Loucy (cell line): Measurements from ENCODE around the gene TSPAN4.

ENCODE experiments used
- CTCF ChIP-seq: fragments of 200-600 bp; sonication (generic); conservative IDR thresholded peaks from 2 replicates; pipeline ENCODE4 v1.5.1; 2014; ENCODE audit warnings: mild to moderate bottlenecking, antibody characterized with exemption, low read length
- EZH2phosphoT487 ChIP-seq: fragments of 200-600 bp; IDR thresholded peaks from 2 replicates; pipeline ENCODE4 v1.6.1; 2018; ENCODE audit warnings: antibody characterized with exemption, mild to moderate bottlenecking, moderate library complexity, borderline replicate concordance

- TF ChIP-seq CTCF (no peak), EZH2phosphoT487 (no peak)
Observed at GRCh38 chr11:829176-829846, 13.3 kb upstream of the TSPAN4 start.
